Measurements from ENCODE around the gene AFF2. TPM values are rescaled to one million over a fixed set of nuclear protein-coding genes. Genes with fewer than 3 reads are reported as not detected.

AFF2 gene
- total RNA-seq, 1 experiment from 2014 or later, result 0.19 TPM

DNA sequence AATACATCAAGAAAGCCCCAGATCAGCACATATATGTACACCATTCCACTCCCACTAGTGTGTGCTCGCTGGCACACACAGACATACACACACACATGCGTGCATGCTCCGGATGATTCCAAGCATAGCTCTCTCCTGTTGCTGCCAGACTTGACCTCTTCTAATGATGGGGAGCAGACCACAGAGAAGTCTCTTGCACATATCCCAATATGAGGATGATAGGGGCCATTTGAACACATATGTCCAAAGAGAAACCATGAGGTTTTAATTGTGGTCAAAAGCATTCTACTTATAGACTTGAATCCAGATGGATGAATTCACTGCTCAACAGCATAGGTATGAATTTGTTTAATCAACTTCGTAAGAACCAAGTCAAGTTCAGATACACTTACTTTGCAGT is 214.9 kb downstream of the AFF2 start:
- no peak for DNase-seq (ENCODE audit: unreplicated experiment)
- Mint-ChIP-seq H3K9me3 (ENCODE audit: unreplicated experiment) (peaks cover 8% of the 10 kb centered on the region), H3K4me3 (ENCODE audit: unreplicated experiment) (no peak overlapping the region), H3K36me3 (ENCODE audit: insufficient read depth, unreplicated experiment) (no peaks in the 10 kb centered on the region), H3K27ac (ENCODE audit: low read depth, unreplicated experiment) (no peak overlapping the region), H3K4me1 (ENCODE audit: insufficient read depth, unreplicated experiment) (no peaks in the 10 kb centered on the region), H3K27me3 (ENCODE audit: insufficient read depth, unreplicated experiment) (no peaks in the 10 kb centered on the region)
- BruUV-seq (replicated peaks), result no TSS peak
- no peak for TF ChIP-seq CTCF (IDR thresholded peaks at IDR 0.05; ENCODE audit: unreplicated experiment)
- CTCF ChIA-PET, result interaction anchor here (0.5 kb wide), 2 partner anchors 185 to 1462 kb away, joined by 3 read pairs; no protein-coding TSS in a partner anchor
- intact Hi-C loops (cut with micrococcal nuclease), result no loop called here
- POLR2A ChIA-PET, result no interaction called here

DNA sequence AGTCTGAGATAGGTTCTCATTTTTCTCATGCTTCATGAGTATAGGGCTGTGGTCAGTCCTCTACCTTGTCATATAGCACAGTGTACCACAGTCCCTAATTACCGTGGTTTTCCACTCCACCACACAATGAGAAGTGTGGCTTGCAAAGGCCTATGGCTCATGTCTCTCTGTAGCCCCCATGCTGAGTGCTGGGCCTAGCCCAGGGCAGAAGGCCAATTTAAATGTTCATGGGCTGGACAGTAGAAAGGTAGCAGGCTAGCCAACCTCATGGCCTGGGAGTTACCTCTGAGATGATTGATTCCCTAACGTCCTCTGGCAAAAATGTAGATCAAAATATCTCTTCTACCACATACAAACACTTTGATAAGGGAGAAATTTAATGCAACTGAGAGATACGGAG is 222.5 kb downstream of the AFF2 start:
- Mint-ChIP-seq H3K36me3 (ENCODE audit: insufficient read depth, unreplicated experiment) (no peaks in the 10 kb centered on the region), H3K9me3 (ENCODE audit: unreplicated experiment) (peaks cover 14% of the 10 kb centered on the region), H3K27ac (ENCODE audit: low read depth, unreplicated experiment) (no peak overlapping the region), H3K27me3 (ENCODE audit: insufficient read depth, unreplicated experiment) (no peaks in the 10 kb centered on the region), H3K4me1 (ENCODE audit: insufficient read depth, unreplicated experiment) (no peaks in the 10 kb centered on the region), H3K4me3 (ENCODE audit: unreplicated experiment) (no peak overlapping the region)
- intact Hi-C loops (cut with micrococcal nuclease), result no loop called here
- CTCF ChIA-PET, result interaction anchor here (0.7 kb wide), 1 partner anchor 35 kb away, joined by 3 read pairs; no protein-coding TSS in a partner anchor
- BruUV-seq (replicated peaks), result no TSS peak
- TF ChIP-seq CTCF (IDR thresholded peaks at IDR 0.05; ENCODE audit: unreplicated experiment), result no peak
- POLR2A ChIA-PET, result no interaction called here
- no peak for DNase-seq (ENCODE audit: unreplicated experiment)

- ChIA-PET POLR2A (no interaction called here), CTCF (no interaction called here)
- H3K9me3 Mint-ChIP-seq (ENCODE audit: unreplicated experiment), result peaks cover 14% of the 10 kb centered on the region
- DNase-seq (ENCODE audit: unreplicated experiment), result no peak
- H3K4me1 Mint-ChIP-seq (ENCODE audit: insufficient read depth, unreplicated experiment), result no peaks in the 10 kb centered on the region
- no peak overlapping the region for H3K27ac Mint-ChIP-seq (ENCODE audit: low read depth, unreplicated experiment)
- H3K4me3 Mint-ChIP-seq (ENCODE audit: unreplicated experiment), result no peak overlapping the region
- H3K27me3 Mint-ChIP-seq (ENCODE audit: insufficient read depth, unreplicated experiment), result no peaks in the 10 kb centered on the region
- no peak for TF ChIP-seq CTCF (IDR thresholded peaks at IDR 0.05; ENCODE audit: unreplicated experiment)
- intact Hi-C loops (cut with micrococcal nuclease), result no loop called here
- H3K36me3 Mint-ChIP-seq (ENCODE audit: insufficient read depth, unreplicated experiment), result no peaks in the 10 kb centered on the region
- BruUV-seq (replicated peaks), result no TSS peak
These were observed 223.1 kb downstream of the AFF2 start for GRCh38 chrX:148723551-148723950.

DNA sequence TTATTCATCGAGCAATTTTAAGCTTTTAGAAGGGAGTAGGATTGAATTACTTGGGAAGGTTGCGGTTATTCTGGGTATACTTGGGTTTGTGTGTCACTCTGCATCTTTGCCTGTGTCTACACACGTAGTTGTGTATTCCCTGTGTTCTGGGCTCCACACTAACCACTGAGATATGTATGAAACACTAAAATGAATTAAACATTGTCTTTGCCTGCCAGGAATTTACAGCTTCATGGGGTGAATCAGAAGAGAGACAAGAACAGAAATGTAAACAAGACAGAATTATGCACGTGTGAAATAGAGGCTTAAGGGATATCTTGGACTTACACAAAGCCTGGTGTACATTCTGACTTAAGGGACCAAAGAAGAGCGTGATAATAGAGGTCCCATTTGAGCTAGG is 228.5 kb downstream of the AFF2 start:
- Mint-ChIP-seq H3K27ac (ENCODE audit: low read depth, unreplicated experiment) (no peak overlapping the region), H3K36me3 (ENCODE audit: insufficient read depth, unreplicated experiment) (no peaks in the 10 kb centered on the region), H3K4me3 (ENCODE audit: unreplicated experiment) (no peak overlapping the region), H3K27me3 (ENCODE audit: insufficient read depth, unreplicated experiment) (no peaks in the 10 kb centered on the region), H3K4me1 (ENCODE audit: insufficient read depth, unreplicated experiment) (peaks cover 5% of the 10 kb centered on the region), H3K9me3 (ENCODE audit: unreplicated experiment) (no peaks in the 10 kb centered on the region)
- POLR2A ChIA-PET, result interaction anchor here (0.7 kb wide), 1 partner anchor 107 kb away, joined by 4 read pairs; no protein-coding TSS in a partner anchor
- intact Hi-C loops (cut with micrococcal nuclease), result no loop called here
- TF ChIP-seq CTCF (IDR thresholded peaks at IDR 0.05; ENCODE audit: unreplicated experiment), result no peak
- BruUV-seq (replicated peaks), result no TSS peak
- DNase-seq (ENCODE audit: unreplicated experiment), result no peak
- CTCF ChIA-PET, result no interaction called here
